HepG2 (cell line): Measurements from ENCODE around the gene LDAH. TPM values are rescaled to one million over a fixed set of nuclear protein-coding genes. Genes with fewer than 3 reads are reported as not detected.

Source experiments
- CEBPB ChIP-seq: IDR thresholded peaks from 2 replicates; pipeline ENCODE4 v1.6.1; 2011; ENCODE audit warnings: low read depth, low read length, improper control_type of control experiment, borderline replicate concordance
- CHD4 ChIP-seq: fragments of 200-600 bp; sonication (generic); IDR thresholded peaks from 2 replicates; pipeline ENCODE4 v1.7.0; 2017; ENCODE audit warnings: mild to moderate bottlenecking, low read length, borderline replicate concordance
- FOXK2 ChIP-seq: fragments of 450-650 bp; IDR thresholded peaks from 2 replicates; pipeline ENCODE4 v1.6.1; 2016
- PRDM4 ChIP-seq: sonication (generic); formaldehyde crosslinking; IDR thresholded peaks from 2 replicates; pipeline ENCODE4 v1.9.0; 2021; ENCODE audit warnings: missing genetic modification reagents, borderline replicate concordance
- RERE ChIP-seq: IDR thresholded peaks from 2 replicates; pipeline ENCODE4 v1.6.1; 2016; ENCODE audit warnings: low read depth, missing genetic modification reagents, missing compliant biosample characterization
- TBL1XR1 ChIP-seq: fragments of 150-350 bp; IDR thresholded peaks from 2 replicates; pipeline ENCODE4 v1.6.1; 2014; ENCODE audit warnings: borderline replicate concordance, low read length; ENCODE audit not compliant: partially characterized antibody
- ZNF121 ChIP-seq: sonication (generic); formaldehyde crosslinking; IDR thresholded peaks from 2 replicates; pipeline ENCODE4 v1.5.0; 2020; ENCODE audit warnings: mild to moderate bottlenecking, missing genetic modification reagents
- ZNF264 ChIP-seq: sonication (generic); formaldehyde crosslinking; IDR thresholded peaks from 2 replicates; pipeline ENCODE4 v1.4.0; 2020; ENCODE audit warnings: missing genetic modification reagents
- ZNF572 ChIP-seq: sonication (generic); formaldehyde crosslinking; IDR thresholded peaks from 2 replicates; pipeline ENCODE4 v1.5.1; 2020; ENCODE audit warnings: mild to moderate bottlenecking, missing genetic modification reagents
- ZNF746 ChIP-seq: sonication (generic); formaldehyde crosslinking; IDR thresholded peaks from 2 replicates; pipeline ENCODE4 v1.8.0; 2022; ENCODE audit warnings: mild to moderate bottlenecking, missing genetic modification reagents
- ZNF879 ChIP-seq: sonication (generic); formaldehyde crosslinking; IDR thresholded peaks from 2 replicates; pipeline ENCODE4 v1.8.1; 2023; ENCODE audit warnings: missing genetic modification reagents
- polyA plus RNA-seq, 8 experiments: library from polyadenylated mRNA; depleted of rRNA in 3 of 8; stranded (reverse) in 7 of 8; unstranded in 1 of 8; fragments of >200 nt; fragmentation: Illumina TruSeq in 4 of 8; extraction: Trizol in 4 of 8; gene quantifications; 2 replicates each; pipeline versions ENCODE4 v1.2.1 to v1.2.3, GENCODE V29; 2011 to 2016; ENCODE audit warnings: low read depth in 4 of 8, missing spikeins in 1 of 8, mixed read lengths in 1 of 8; ENCODE audit not compliant: insufficient read depth in 1 of 8
- total RNA-seq, 5 experiments: library from RNA; depleted of rRNA; stranded (reverse); fragments of >200 nt; fragmentation: Illumina TruSeq; extraction: Trizol; gene quantifications; 2 replicates each; pipeline ENCODE4 v1.2.3, GENCODE V29; 2016; ENCODE audit warnings: low read depth in 1 of 5
- TF ChIP-seq, protein P1 (sequence below): sonication (generic); formaldehyde crosslinking; IDR thresholded peaks from 2 replicates; pipeline ENCODE4 v1.8.1; 2023; ENCODE audit warnings: mild to moderate bottlenecking, missing genetic modification reagents
- TF ChIP-seq, protein P2 (sequence below): sonication (generic); formaldehyde crosslinking; IDR thresholded peaks from 2 replicates; pipeline ENCODE4 v1.4.0; 2020; ENCODE audit warnings: missing genetic modification reagents

LDAH gene
- total and polyA plus RNA-seq, 2 of the 13 experiments (the other 11 are each of a cell fraction or from before 2014, with no cell fraction given), result 28.8 to 46.2 TPM

- TF ChIP-seq ZNF121, result peak; percentile 62; the same call in 1 of the 2 replicates
- TF ChIP-seq TBL1XR1, result no peak
- TF ChIP-seq ZNF746, result no peak
- TF ChIP-seq RERE (CRISPR knock-in tag), result no peak
- peak; percentile 60 for TF ChIP-seq CEBPB
- TF ChIP-seq ZNF879, result no peak
- no peak for TF ChIP-seq FOXK2
- no peak for TF ChIP-seq PRDM4
- peak; percentile 81; the same call in 1 of the 2 replicates for TF ChIP-seq ZNF264 (CRISPR knock-in tag)
- TF ChIP-seq, protein P1, sequence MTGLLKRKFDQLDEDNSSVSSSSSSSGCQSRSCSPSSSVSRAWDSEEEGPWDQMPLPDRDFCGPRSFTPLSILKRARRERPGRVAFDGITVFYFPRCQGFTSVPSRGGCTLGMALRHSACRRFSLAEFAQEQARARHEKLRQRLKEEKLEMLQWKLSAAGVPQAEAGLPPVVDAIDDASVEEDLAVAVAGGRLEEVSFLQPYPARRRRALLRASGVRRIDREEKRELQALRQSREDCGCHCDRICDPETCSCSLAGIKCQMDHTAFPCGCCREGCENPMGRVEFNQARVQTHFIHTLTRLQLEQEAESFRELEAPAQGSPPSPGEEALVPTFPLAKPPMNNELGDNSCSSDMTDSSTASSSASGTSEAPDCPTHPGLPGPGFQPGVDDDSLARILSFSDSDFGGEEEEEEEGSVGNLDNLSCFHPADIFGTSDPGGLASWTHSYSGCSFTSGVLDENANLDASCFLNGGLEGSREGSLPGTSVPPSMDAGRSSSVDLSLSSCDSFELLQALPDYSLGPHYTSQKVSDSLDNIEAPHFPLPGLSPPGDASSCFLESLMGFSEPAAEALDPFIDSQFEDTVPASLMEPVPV (CRISPR knock-in tag), result 0 out of 2 replicates have a peak, but pooled peaks have one; percentile 54
- 0 out of 2 replicates have a peak, but pooled peaks have one; percentile 33 for TF ChIP-seq ZNF572
- no peak for TF ChIP-seq CHD4
- TF ChIP-seq, protein P2, sequence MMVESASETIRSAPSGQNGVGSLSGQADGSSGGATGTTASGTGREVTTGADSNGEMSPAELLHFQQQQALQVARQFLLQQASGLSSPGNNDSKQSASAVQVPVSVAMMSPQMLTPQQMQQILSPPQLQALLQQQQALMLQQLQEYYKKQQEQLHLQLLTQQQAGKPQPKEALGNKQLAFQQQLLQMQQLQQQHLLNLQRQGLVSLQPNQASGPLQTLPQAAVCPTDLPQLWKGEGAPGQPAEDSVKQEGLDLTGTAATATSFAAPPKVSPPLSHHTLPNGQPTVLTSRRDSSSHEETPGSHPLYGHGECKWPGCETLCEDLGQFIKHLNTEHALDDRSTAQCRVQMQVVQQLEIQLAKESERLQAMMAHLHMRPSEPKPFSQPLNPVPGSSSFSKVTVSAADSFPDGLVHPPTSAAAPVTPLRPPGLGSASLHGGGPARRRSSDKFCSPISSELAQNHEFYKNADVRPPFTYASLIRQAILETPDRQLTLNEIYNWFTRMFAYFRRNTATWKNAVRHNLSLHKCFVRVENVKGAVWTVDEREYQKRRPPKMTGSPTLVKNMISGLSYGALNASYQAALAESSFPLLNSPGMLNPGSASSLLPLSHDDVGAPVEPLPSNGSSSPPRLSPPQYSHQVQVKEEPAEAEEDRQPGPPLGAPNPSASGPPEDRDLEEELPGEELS (CRISPR knock-in tag), result peak; percentile 63
Observed at GRCh38 chr2:20803226-20803682, 19.6 kb downstream of the LDAH start (continued).
